B cell (primary cell): ENCODE measurements around the gene G3BP1. TPM values are rescaled to one million over a fixed set of nuclear protein-coding genes. Genes with fewer than 3 reads are reported as not detected.
A peak's percentile ranks its signal among the peaks of the same experiment; 100 is the strongest.

Experiments used
- ATAC-seq: fragments of 200-7000 bp; cut with Tn5 transposase; one replicate; pipeline ENCODE4 v1.10.0; 2021; ENCODE audit warnings: low read depth, mild to moderate bottlenecking, moderate number of reproducible peaks, moderate library complexity
- CTCF ChIA-PET: fragments of 350-600 bp; sonication (Branson Sonifier 250); formaldehyde crosslinking; loops from one replicate; lab custom pipeline; 2021; ENCODE audit warnings: antibody characterized with exemption, inconsistent platforms; lab: Charles Lee
- POLR2A ChIA-PET: fragments of 350-600 bp; sonication (Branson Sonifier 250); formaldehyde crosslinking; loops from one replicate; lab custom pipeline; 2021; ENCODE audit warnings: antibody characterized with exemption; lab: Charles Lee
- DNase-seq: peaks from one replicate; pipeline ENCODE4 v3.0.0; 2013
- H2AFZ ChIP-seq: 2 replicates; pipeline ENCODE4 v1.6.1; 2012; ENCODE audit warnings: mild to moderate bottlenecking, low read depth, low read length; ENCODE audit not compliant: insufficient read depth, poor library complexity, severe bottlenecking
- H3K27ac ChIP-seq, 2 donors: 1 replicate in 1 of 2; 2 replicates in 1 of 2; pipeline ENCODE4 v1.5.1; 2012 to 2013; ENCODE audit warnings: low read length in 2 of 2, mild to moderate bottlenecking in 2 of 2, moderate library complexity in 1 of 2
- H3K27me3 ChIP-seq, 4 experiments: fragments of 200-600 bp in 1 of 4; sonication (generic) in 1 of 4; replicated peaks in 1 of 4; 1 replicate in 2 of 4; 2 replicates in 2 of 4; pipeline versions ENCODE4 v1.6.1 to v1.7.0; 2013 to 2016; ENCODE audit warnings: low read length in 3 of 4, mild to moderate bottlenecking in 2 of 4, mixed read lengths in 1 of 4, moderate library complexity in 1 of 4; ENCODE audit not compliant: insufficient read depth in 4 of 4, control insufficient read depth in 3 of 4; ENCODE audit errors: control extremely low read depth in 1 of 4
- H3K36me3 ChIP-seq, 2 experiments: replicated peaks in 1 of 2; 1 replicate in 1 of 2; 2 replicates in 1 of 2; pipeline versions ENCODE4 v1.6.1 to v1.7.1; 2013; ENCODE audit warnings: low read length in 1 of 2; ENCODE audit not compliant: insufficient read depth in 2 of 2, control insufficient read depth in 1 of 2; ENCODE audit errors: control extremely low read depth in 1 of 2, extremely low read depth in 1 of 2
- H3K4me1 ChIP-seq, 2 donors: fragments of 200-600 bp in 1 of 2; sonication (generic) in 1 of 2; 1 replicate in 1 of 2; 2 replicates in 1 of 2; pipeline versions ENCODE4 v1.5.1 to v1.6.1; 2013 to 2017; ENCODE audit warnings: low read length in 2 of 2; ENCODE audit not compliant: control insufficient read depth in 2 of 2, insufficient read depth in 2 of 2
- H3K4me2 ChIP-seq: replicated peaks from 2 replicates; pipeline ENCODE3; 2012; ENCODE audit warnings: mild to moderate bottlenecking, low read depth, low read length; ENCODE audit not compliant: poor library complexity, severe bottlenecking
- H3K4me3 ChIP-seq, 5 experiments: fragments of 200-600 bp in 1 of 5; sonication (generic) in 1 of 5; 1 replicate in 3 of 5; 2 replicates in 2 of 5; pipeline versions ENCODE4 v1.5.1 to v1.7.0; 2011 to 2016; ENCODE audit warnings: low read length in 4 of 5, mild to moderate bottlenecking in 4 of 5, low read depth in 2 of 5, control low read depth in 1 of 5, moderate library complexity in 1 of 5; ENCODE audit not compliant: insufficient read depth in 1 of 5; ENCODE audit errors: control extremely low read depth in 1 of 5, extremely low read depth in 1 of 5
- H3K79me2 ChIP-seq: fragments of 200-600 bp; sonication (generic); one replicate; pipeline ENCODE4 v1.6.0; 2016; ENCODE audit warnings: low read length; ENCODE audit not compliant: control insufficient read depth, insufficient read depth
- H3K9ac ChIP-seq: fragments of 200-600 bp; sonication (generic); 2 replicates; pipeline ENCODE4 v1.6.1; 2017; ENCODE audit warnings: mild to moderate bottlenecking, low read length, moderate library complexity
- H3K9me3 ChIP-seq, 3 donors: one replicate each; pipeline versions ENCODE4 v1.6.1 to v1.7.1; 2013; ENCODE audit warnings: low read length in 2 of 3; ENCODE audit not compliant: control insufficient read depth in 2 of 3, insufficient read depth in 1 of 3; ENCODE audit errors: control extremely low read depth in 1 of 3
- H4K20me1 ChIP-seq: 2 replicates; pipeline ENCODE4 v1.6.0; 2012; ENCODE audit warnings: mild to moderate bottlenecking, low read length; ENCODE audit not compliant: insufficient read depth, control insufficient read depth, poor library complexity, severe bottlenecking
- H3K27ac Mint-ChIP-seq: one replicate; pipeline ENCODE4 v1.8.0; 2021; ENCODE audit warnings: mixed read lengths
- H3K27me3 Mint-ChIP-seq: one replicate; pipeline ENCODE4 v1.8.0; 2021; ENCODE audit warnings: mixed read lengths
- H3K4me1 Mint-ChIP-seq: one replicate; pipeline ENCODE4 v1.8.0; 2021; ENCODE audit warnings: mixed read lengths
- H3K4me3 Mint-ChIP-seq: one replicate; pipeline ENCODE4 v1.8.0; 2021; ENCODE audit warnings: mixed read lengths
- H3K9me3 Mint-ChIP-seq: one replicate; pipeline ENCODE4 v1.8.0; 2022; ENCODE audit warnings: mixed read lengths; ENCODE audit not compliant: insufficient read depth
- CTCF ChIP-seq: fragments of 200-600 bp; IDR thresholded peaks from one replicate; pipeline ENCODE4 v1.8.0; 2022; ENCODE audit warnings: antibody characterized with exemption, mild to moderate bottlenecking
- EZH2 ChIP-seq: IDR thresholded peaks from 2 replicates; pipeline ENCODE4 v1.6.1; 2012; ENCODE audit warnings: borderline replicate concordance, low read depth, mild to moderate bottlenecking, moderate library complexity, low read length; ENCODE audit not compliant: insufficient read depth, poor library complexity, severe bottlenecking
- WGBS: methylation state at CpG from one replicate; pipeline ENCODE4 v1.1.5; 2013; ENCODE audit warnings: missing lambda C conversion rate; ENCODE audit not compliant: insufficient coverage; 5-methylcytosine and 5-hydroxymethylcytosine counted together
- intact Hi-C: fragments of 100-400 bp; cut with micrococcal nuclease; formaldehyde crosslinking; loops from one replicate; pipeline ENCODE4 v1.10.0; 2022
- polyA plus RNA-seq: library from polyadenylated mRNA; depleted of rRNA; stranded (reverse); fragments of >200 nt; gene quantifications from 2 replicates; pipeline ENCODE4 v1.2.3, GENCODE V29; 2012
- total RNA-seq, 2 donors: library from RNA; stranded (reverse); fragments of 120-200 nt in 1 of 2; gene quantifications; 1 replicate in 1 of 2; 2 replicates in 1 of 2; pipeline versions ENCODE4 v1.2.3 to v1.2.4, GENCODE V29; 2013 to 2022

G3BP1 gene
- total and polyA plus RNA-seq, 2 donors (not counting 1 experiment from before 2014, with no cell fraction given): 12.7 to 159 TPM

GRCh38 chr5:151772029-151772845 is 483 bp downstream of the G3BP1 start:
- Histone ChIP-seq H3K4me2 (peak overlapping the region; percentile 89), H3K79me2 (peaks cover 53% of the 10 kb centered on the region), H3K4me1 (peaks cover 42 to 45% of the 10 kb centered on the region in 2 donors), H4K20me1 (peaks cover 45% of the 10 kb centered on the region), H3K27ac (peak overlapping the region; percentile 87 to 92), H2AFZ (peak overlapping the region; percentile 74), H3K27me3 (no peaks in the 10 kb centered on the region), H3K4me3 (peak overlapping the region; percentile 71 to 91 (median 81)), H3K9me3 (no peaks in the 10 kb centered on the region), H3K9ac (peak overlapping the region; percentile 87), H3K36me3 (peaks cover 0 to 5% of the 10 kb centered on the region in 2 experiments)
- Mint-ChIP-seq H3K9me3 (no peaks in the 10 kb centered on the region), H3K27ac (peak overlapping the region; percentile 93), H3K27me3 (no peaks in the 10 kb centered on the region), H3K4me3 (peak overlapping the region; percentile 95), H3K4me1 (peaks cover 48% of the 10 kb centered on the region)
- CTCF ChIA-PET: interaction anchor here (1.1 to 3.0 kb wide), 9 partner anchors 12 to 371 kb away, joined by 3 to 13 read pairs (median 5); partner anchors contain the start of gene SLC36A1
- no peak for ATAC-seq
- DNase-seq: no peak
- WGBS: under 1% methylated on average over 77 of the region's 87 CpGs
- intact Hi-C loops: loop anchor here (5.0 kb wide), 2 partner anchors 520 to 1360 kb away; partner anchors contain the start of genes CD74 and GM2A
- POLR2A ChIA-PET: interaction anchor here (0.5 to 2.5 kb wide), 7 partner anchors 12 to 519 kb away, joined by 3 to 40 read pairs (median 5); partner anchors contain the start of genes ATOX1 and GM2A
- TF ChIP-seq EZH2 (no peak), CTCF (no peak)
